Measurements from ENCODE around the gene TEX26.

DNA sequence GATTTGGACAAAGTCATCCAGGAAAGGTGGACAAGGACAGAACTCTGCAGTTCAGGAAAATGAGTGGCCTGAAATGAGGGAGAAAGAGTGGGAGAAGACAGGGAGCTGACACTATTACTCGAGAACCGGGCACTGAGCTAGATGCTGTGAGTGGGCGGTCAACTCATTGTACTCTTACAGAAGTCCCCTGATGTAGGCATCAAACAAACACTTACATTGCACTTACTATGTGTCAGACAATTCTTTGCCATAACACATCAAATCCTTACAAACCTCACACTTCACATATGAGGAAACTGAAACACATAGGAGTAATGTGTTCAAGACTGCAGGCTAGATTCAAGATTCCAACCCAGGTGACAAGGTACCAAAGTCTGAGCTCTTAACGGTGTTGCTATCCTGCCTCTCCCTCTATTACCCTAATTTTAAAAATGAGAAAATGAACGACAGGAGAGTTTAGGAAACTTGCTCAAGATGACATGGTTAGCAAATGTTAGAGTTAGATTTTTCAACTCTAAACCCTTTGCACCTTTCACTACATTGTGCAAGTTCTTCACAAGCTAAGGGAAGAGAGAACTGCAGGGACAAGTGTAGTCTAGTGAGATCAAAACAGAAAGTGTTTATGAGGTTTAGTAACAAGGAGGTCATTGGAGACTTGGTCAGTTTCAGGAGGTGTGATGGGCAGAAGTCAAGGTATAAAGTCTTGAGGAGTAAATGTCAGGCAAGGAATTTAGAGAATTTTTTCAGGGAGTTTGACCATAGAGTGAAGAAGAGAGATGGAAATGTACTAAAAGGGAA, 31.3 kb upstream of the TEX26 start:
- no peak for TF ChIP-seq ZNF175 (CRISPR knock-in tag; IDR thresholded peaks at IDR 0.05; ENCODE audit: low read depth)
- no peak for TF ChIP-seq SMAD3 (CRISPR knock-in tag; conservative IDR thresholded peaks at IDR 0.05)
- no peak for TF ChIP-seq FOSL1 (tag; conservative IDR thresholded peaks at IDR 0.05)
- TF ChIP-seq, protein P1, sequence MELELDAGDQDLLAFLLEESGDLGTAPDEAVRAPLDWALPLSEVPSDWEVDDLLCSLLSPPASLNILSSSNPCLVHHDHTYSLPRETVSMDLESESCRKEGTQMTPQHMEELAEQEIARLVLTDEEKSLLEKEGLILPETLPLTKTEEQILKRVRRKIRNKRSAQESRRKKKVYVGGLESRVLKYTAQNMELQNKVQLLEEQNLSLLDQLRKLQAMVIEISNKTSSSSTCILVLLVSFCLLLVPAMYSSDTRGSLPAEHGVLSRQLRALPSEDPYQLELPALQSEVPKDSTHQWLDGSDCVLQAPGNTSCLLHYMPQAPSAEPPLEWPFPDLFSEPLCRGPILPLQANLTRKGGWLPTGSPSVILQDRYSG (tag; conservative IDR thresholded peaks at IDR 0.05; ENCODE audit: low read depth) = no peak

All from K562 (cell line).